Ishikawa (cell line): ENCODE results near the gene OR4N2.

Experiments used
- EP300 ChIP-seq: IDR thresholded peaks from 2 replicates; pipeline ENCODE4 v1.6.1; 2012; ENCODE audit warnings: borderline replicate concordance
- RAD21 ChIP-seq: IDR thresholded peaks from 2 replicates; pipeline ENCODE4 v1.6.1; 2012; ENCODE audit warnings: low read depth
- TCF12 ChIP-seq: IDR thresholded peaks from 2 replicates; pipeline ENCODE4 v1.6.1; 2012; ENCODE audit warnings: low read depth
- TF ChIP-seq, protein P1 (sequence below): IDR thresholded peaks from 2 replicates; pipeline ENCODE4 v1.6.1; 2012; ENCODE audit warnings: low read depth, mild to moderate bottlenecking
- TF ChIP-seq, protein P2 (sequence below): IDR thresholded peaks from 2 replicates; pipeline ENCODE4 v1.6.1; 2012

The OR4N2 gene

DNA sequence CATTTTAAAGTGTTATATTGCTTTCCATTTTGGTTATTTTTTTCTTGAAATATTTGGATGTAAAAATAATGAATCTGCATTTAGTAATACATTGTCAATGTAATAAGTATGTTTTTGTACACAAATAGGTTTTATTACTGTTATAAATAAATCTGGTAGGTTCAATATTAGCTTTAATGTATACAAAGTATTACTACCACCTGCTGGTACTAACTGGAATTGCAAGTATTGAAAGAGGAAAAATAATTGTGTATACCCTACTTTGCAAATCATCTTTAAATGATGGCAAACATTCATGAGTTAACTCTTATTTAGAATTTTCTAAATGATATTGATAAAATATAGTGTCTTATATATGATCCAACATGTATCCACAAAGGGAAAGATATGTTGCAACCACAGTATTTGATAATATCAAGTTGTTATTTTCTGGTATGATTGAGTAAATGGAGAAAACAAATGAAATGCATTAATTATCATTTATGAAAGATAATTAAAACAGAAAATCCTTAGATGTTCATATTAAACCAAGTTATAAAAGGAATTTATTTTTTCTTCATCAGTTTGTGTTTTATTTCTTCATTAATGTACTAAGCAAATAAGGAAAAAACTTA lies 74.6 kb downstream of the OR4N2 start:
- TF ChIP-seq TCF12 (no peak), EP300 (no peak), RAD21 (peak; percentile 37; the same call in 1 of the 2 replicates)
- TF ChIP-seq, protein P1, sequence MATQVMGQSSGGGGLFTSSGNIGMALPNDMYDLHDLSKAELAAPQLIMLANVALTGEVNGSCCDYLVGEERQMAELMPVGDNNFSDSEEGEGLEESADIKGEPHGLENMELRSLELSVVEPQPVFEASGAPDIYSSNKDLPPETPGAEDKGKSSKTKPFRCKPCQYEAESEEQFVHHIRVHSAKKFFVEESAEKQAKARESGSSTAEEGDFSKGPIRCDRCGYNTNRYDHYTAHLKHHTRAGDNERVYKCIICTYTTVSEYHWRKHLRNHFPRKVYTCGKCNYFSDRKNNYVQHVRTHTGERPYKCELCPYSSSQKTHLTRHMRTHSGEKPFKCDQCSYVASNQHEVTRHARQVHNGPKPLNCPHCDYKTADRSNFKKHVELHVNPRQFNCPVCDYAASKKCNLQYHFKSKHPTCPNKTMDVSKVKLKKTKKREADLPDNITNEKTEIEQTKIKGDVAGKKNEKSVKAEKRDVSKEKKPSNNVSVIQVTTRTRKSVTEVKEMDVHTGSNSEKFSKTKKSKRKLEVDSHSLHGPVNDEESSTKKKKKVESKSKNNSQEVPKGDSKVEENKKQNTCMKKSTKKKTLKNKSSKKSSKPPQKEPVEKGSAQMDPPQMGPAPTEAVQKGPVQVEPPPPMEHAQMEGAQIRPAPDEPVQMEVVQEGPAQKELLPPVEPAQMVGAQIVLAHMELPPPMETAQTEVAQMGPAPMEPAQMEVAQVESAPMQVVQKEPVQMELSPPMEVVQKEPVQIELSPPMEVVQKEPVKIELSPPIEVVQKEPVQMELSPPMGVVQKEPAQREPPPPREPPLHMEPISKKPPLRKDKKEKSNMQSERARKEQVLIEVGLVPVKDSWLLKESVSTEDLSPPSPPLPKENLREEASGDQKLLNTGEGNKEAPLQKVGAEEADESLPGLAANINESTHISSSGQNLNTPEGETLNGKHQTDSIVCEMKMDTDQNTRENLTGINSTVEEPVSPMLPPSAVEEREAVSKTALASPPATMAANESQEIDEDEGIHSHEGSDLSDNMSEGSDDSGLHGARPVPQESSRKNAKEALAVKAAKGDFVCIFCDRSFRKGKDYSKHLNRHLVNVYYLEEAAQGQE = no peak
- TF ChIP-seq, protein P2, sequence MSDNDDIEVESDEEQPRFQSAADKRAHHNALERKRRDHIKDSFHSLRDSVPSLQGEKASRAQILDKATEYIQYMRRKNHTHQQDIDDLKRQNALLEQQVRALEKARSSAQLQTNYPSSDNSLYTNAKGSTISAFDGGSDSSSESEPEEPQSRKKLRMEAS = no peak
